GM12892 (cell line): Measurements from ENCODE around the gene HK1.

Source experiments
- POLR2A ChIP-seq: IDR thresholded peaks from 2 replicates; pipeline ENCODE4 v1.6.1; 2011; ENCODE audit warnings: low read depth, low read length, control low read depth
- POLR2AphosphoS5 ChIP-seq: IDR thresholded peaks from 2 replicates; pipeline ENCODE4 v1.6.1; 2011; ENCODE audit warnings: low read depth, low read length, control low read depth

- TF ChIP-seq POLR2A (no peak), POLR2AphosphoS5 (no peak)
Measured at GRCh38 chr10:69446229-69446628, 167.9 kb downstream of the HK1 start.
